SK-N-SH (cell line): Measurements from ENCODE around the gene MAP1B. TPM values are rescaled to one million over a fixed set of nuclear protein-coding genes. Genes with fewer than 3 reads are reported as not detected.

Experiments
- CTCF ChIA-PET: fragments of 300-600, 350-600 bp; formaldehyde crosslinking; extraction: SDS; loops from one replicate; lab custom pipeline; 2021; lab: Yijun Ruan, JAX
- POLR2A ChIA-PET: fragments of 350-600 bp; sonication (Branson Sonifier 250); formaldehyde crosslinking; extraction: SDS; loops from one replicate; lab custom pipeline; 2020; ENCODE audit warnings: antibody characterized with exemption, inconsistent platforms; lab: Yijun Ruan, JAX
- DNase-seq: peaks from one replicate; pipeline ENCODE4 v3.0.0; 2012
- H2AFZ ChIP-seq: fragments of 200-600 bp; sonication (generic); 2 replicates; pipeline ENCODE4 v1.8.1; 2016; ENCODE audit warnings: antibody characterized with exemption, mild to moderate bottlenecking, low read depth
- H3F3A ChIP-seq: fragments of 200-600 bp; sonication (generic); replicated peaks from 2 replicates; pipeline ENCODE3; 2016; ENCODE audit warnings: antibody characterized with exemption, mild to moderate bottlenecking; ENCODE audit not compliant: insufficient read depth
- H3K27ac ChIP-seq, 2 experiments: fragments of 200-500 bp in 1 of 2; fragments of 200-600 bp in 1 of 2; sonication (Bioruptor generic) in 1 of 2; sonication (generic), shearing (Covaris generic) in 1 of 2; 2 replicates each; pipeline versions ENCODE4 v1.5.1 to v1.6.1; 2014 to 2016; ENCODE audit warnings: low read depth in 2 of 2, inconsistent platforms in 1 of 2, low read length in 1 of 2, mild to moderate bottlenecking in 1 of 2, mixed read lengths in 1 of 2
- H3K27me3 ChIP-seq: fragments of 200-600 bp; sonication (generic), shearing (Covaris generic); 2 replicates; pipeline ENCODE4 v1.6.1; 2016; ENCODE audit warnings: mixed run types; ENCODE audit not compliant: insufficient read depth
- H3K36me3 ChIP-seq, 2 experiments: fragments of 200-500 bp in 1 of 2; fragments of 200-600 bp in 1 of 2; sonication (Bioruptor generic) in 1 of 2; sonication (generic) in 1 of 2; replicated peaks in 1 of 2; 2 replicates each; pipeline versions ENCODE3 to v1.5.1; 2014 to 2016; ENCODE audit warnings: low read length in 1 of 2, mild to moderate bottlenecking in 1 of 2; ENCODE audit not compliant: insufficient read depth in 2 of 2, control insufficient read depth in 1 of 2
- H3K4me1 ChIP-seq, 2 experiments: fragments of 200-500 bp in 1 of 2; fragments of 200-600 bp in 1 of 2; sonication (Bioruptor generic) in 1 of 2; sonication (generic), shearing (Covaris generic) in 1 of 2; 2 replicates each; pipeline versions ENCODE4 v1.5.1 to v1.6.1; 2014 to 2016; ENCODE audit warnings: low read depth in 1 of 2, low read length in 1 of 2, mixed run types in 1 of 2; ENCODE audit not compliant: insufficient read depth in 2 of 2, control insufficient read depth in 1 of 2
- H3K4me2 ChIP-seq: fragments of 200-600 bp; sonication (generic), shearing (Covaris generic); 2 replicates; pipeline ENCODE4 v1.6.1; 2017; ENCODE audit warnings: mixed run types
- H3K4me3 ChIP-seq, 2 experiments: fragments of 200-500 bp in 1 of 2; fragments of 200-600 bp in 1 of 2; sonication (Bioruptor generic) in 1 of 2; sonication (generic), shearing (Covaris generic) in 1 of 2; 2 replicates each; pipeline versions ENCODE4 v1.5.1 to v1.8.1; 2014 to 2016; ENCODE audit warnings: low read depth in 2 of 2, inconsistent platforms in 1 of 2, low read length in 1 of 2, mild to moderate bottlenecking in 1 of 2, mixed read lengths in 1 of 2, moderate library complexity in 1 of 2
- H3K79me2 ChIP-seq: fragments of 200-600 bp; sonication (generic); 2 replicates; pipeline ENCODE4 v1.8.1; 2017; ENCODE audit warnings: mild to moderate bottlenecking; ENCODE audit not compliant: insufficient read depth
- H3K9ac ChIP-seq: fragments of 200-600 bp; sonication (generic); 2 replicates; pipeline ENCODE4 v1.6.1; 2017; ENCODE audit warnings: mixed run types
- H3K9me2 ChIP-seq: fragments of 200-600 bp; sonication (generic); 2 replicates; pipeline ENCODE4 v1.6.1; 2017; ENCODE audit warnings: mixed run types
- H3K9me3 ChIP-seq: fragments of 200-600 bp; sonication (generic); 2 replicates; pipeline ENCODE4 v1.6.1; 2017; ENCODE audit warnings: mixed run types, mild to moderate bottlenecking, moderate library complexity
- H4K20me1 ChIP-seq: fragments of 200-600 bp; sonication (generic); 2 replicates; pipeline ENCODE4 v1.6.1; 2017; ENCODE audit warnings: mild to moderate bottlenecking, mixed run types; ENCODE audit not compliant: insufficient read depth
- CTCF ChIP-seq: fragments of 200-600 bp; sonication (generic); IDR thresholded peaks from 2 replicates; pipeline ENCODE4 v1.6.1; 2017; ENCODE audit warnings: antibody characterized with exemption, mild to moderate bottlenecking, moderate library complexity
- ELF1 ChIP-seq: IDR thresholded peaks from 2 replicates; pipeline ENCODE4 v1.4.0; 2012
- EZH2phosphoT487 ChIP-seq: fragments of 200-600 bp; sonication (generic); IDR thresholded peaks from 2 replicates; pipeline ENCODE4 v1.6.1; 2017; ENCODE audit warnings: low read depth, mixed run types, mild to moderate bottlenecking, antibody characterized with exemption, moderate library complexity, borderline replicate concordance
- FOXM1 ChIP-seq: IDR thresholded peaks from 2 replicates; pipeline ENCODE4 v1.4.0; 2012; ENCODE audit warnings: low read depth, mild to moderate bottlenecking
- GATA2 ChIP-seq: sonication (generic); formaldehyde crosslinking; IDR thresholded peaks from 2 replicates; pipeline ENCODE4 v1.5.0; 2020; ENCODE audit warnings: mild to moderate bottlenecking, missing genetic modification reagents
- IRF3 ChIP-seq: fragments of 150-350 bp; IDR thresholded peaks from 2 replicates; pipeline ENCODE4 v1.6.1; 2016; ENCODE audit warnings: mild to moderate bottlenecking, low read depth, low read length
- MXI1 ChIP-seq: IDR thresholded peaks from 2 replicates; pipeline ENCODE4 v1.6.1; 2012; ENCODE audit warnings: mild to moderate bottlenecking, low read depth, low read length, improper control_type of control experiment
- POLR2AphosphoS5 ChIP-seq: IDR thresholded peaks from 2 replicates; pipeline ENCODE4 v1.6.1; 2012; ENCODE audit warnings: low read depth, low read length
- RAD21 ChIP-seq: IDR thresholded peaks from 2 replicates; pipeline ENCODE4 v1.6.1; 2012; ENCODE audit warnings: mild to moderate bottlenecking, low read length
- RXRA ChIP-seq: IDR thresholded peaks from 2 replicates; pipeline ENCODE4 v1.4.0; 2012; ENCODE audit warnings: low read depth, mild to moderate bottlenecking, borderline replicate concordance
- SMC3 ChIP-seq: IDR thresholded peaks from 2 replicates; pipeline ENCODE4 v1.6.1; 2012; ENCODE audit warnings: low read depth, low read length, improper control_type of control experiment
- TAF1 ChIP-seq: IDR thresholded peaks from 2 replicates; pipeline ENCODE4 v1.6.1; 2012; ENCODE audit warnings: low read depth, mild to moderate bottlenecking, low read length, moderate library complexity, borderline replicate concordance
- TCF12 ChIP-seq: IDR thresholded peaks from 2 replicates; pipeline ENCODE4 v1.4.0; 2012
- YY1 ChIP-seq: IDR thresholded peaks from 2 replicates; pipeline ENCODE4 v1.4.0; 2012; ENCODE audit warnings: low read depth, mild to moderate bottlenecking
- WGBS: methylation state at CpG from one replicate; pipeline ENCODE4 v1.1.6; 2017; ENCODE audit warnings: low lambda C conversion rate; 5-methylcytosine and 5-hydroxymethylcytosine counted together
- polyA plus RNA-seq, 3 experiments: library from polyadenylated mRNA; depleted of rRNA; stranded (reverse); fragments of >200 nt; gene quantifications; 2 replicates each; pipeline ENCODE4 v1.2.3, GENCODE V29; 2012

The MAP1B gene
- polyA plus RNA-seq, 1 of the 3 experiments (the other 2 are of a cell fraction) = 47.5 TPM

GRCh38 chr5:72134226-72134899 lies 27.1 kb downstream of the MAP1B start:
- ChIA-PET POLR2A (interaction anchor here (0.6 kb wide), 1 partner anchor 174 kb away, joined by 3 read pairs; no protein-coding TSS in a partner anchor), CTCF (interaction anchor here (0.6 to 1.6 kb wide), 7 partner anchors 15 to 466 kb away, joined by 3 to 8 read pairs (median 4); no protein-coding TSS in a partner anchor)
- Histone ChIP-seq H3F3A (peaks cover 92% of the 10 kb centered on the region), H3K27me3 (no peaks in the 10 kb centered on the region), H3K9me3 (no peaks in the 10 kb centered on the region), H2AFZ (no peak overlapping the region), H3K4me2 (peak overlapping the region; percentile 24; the same call in 1 of the 2 replicates), H3K4me1 (peaks cover 39 to 87% of the 10 kb centered on the region in 2 experiments), H3K9ac (peak overlapping the region; percentile 54; the same call in 1 of the 2 replicates), H3K36me3 (peaks cover 53 to 67% of the 10 kb centered on the region in 2 experiments), H3K4me3 (no peak overlapping the region), H4K20me1 (peaks cover 14% of the 10 kb centered on the region), H3K79me2 (peaks cover 95% of the 10 kb centered on the region), H3K9me2 (no peaks in the 10 kb centered on the region), H3K27ac (peak overlapping the region; percentile 50 to 94)
- no peak for DNase-seq
- no peak for TF ChIP-seq SMC3
- no peak for TF ChIP-seq IRF3
- TF ChIP-seq RXRA = no peak
- 0 out of 2 replicates have a peak, but pooled peaks have one; percentile 9 for TF ChIP-seq CTCF
- TF ChIP-seq POLR2AphosphoS5 = 0 out of 2 replicates have a peak, but pooled peaks have one; percentile 1
- 74% methylated on average over 7 of the region's 7 CpGs for WGBS

- 28% methylated on average over 2 of the region's 2 CpGs for WGBS
- Histone ChIP-seq H3K4me1 (peaks cover 51 to 88% of the 10 kb centered on the region in 2 experiments), H3K27ac (peak overlapping the region; percentile 80 to 94), H3K79me2 (peaks cover 94% of the 10 kb centered on the region), H3K9ac (peak overlapping the region; percentile 56; the same call in 1 of the 2 replicates), H4K20me1 (peaks cover 22% of the 10 kb centered on the region), H3K4me3 (no peak overlapping the region), H3K27me3 (no peaks in the 10 kb centered on the region), H3K36me3 (peaks cover 60 to 64% of the 10 kb centered on the region in 2 experiments), H3K9me3 (no peaks in the 10 kb centered on the region), H2AFZ (no peak overlapping the region), H3K9me2 (no peaks in the 10 kb centered on the region), H3K4me2 (peak overlapping the region; percentile 57), H3F3A (peaks cover 87% of the 10 kb centered on the region)
- DNase-seq = no peak
- CTCF ChIA-PET = interaction anchor here (1.0 kb wide), 1 partner anchor 12 kb away, joined by 8 read pairs; no protein-coding TSS in a partner anchor
- POLR2A ChIA-PET = no interaction called here
- TF ChIP-seq FOXM1 = no peak
- TF ChIP-seq TCF12 = no peak
- no peak for TF ChIP-seq YY1
- TF ChIP-seq TAF1 = no peak
- no peak for TF ChIP-seq MXI1
- no peak for TF ChIP-seq ELF1
- TF ChIP-seq IRF3 = no peak
- peak; percentile 69 for TF ChIP-seq CTCF
- TF ChIP-seq EZH2phosphoT487 = no peak
- peak; percentile 49 for TF ChIP-seq SMC3
- peak; percentile 64 for TF ChIP-seq RAD21
- TF ChIP-seq POLR2AphosphoS5 = no peak
- no peak for TF ChIP-seq GATA2 (CRISPR knock-in tag)
Observed at GRCh38 chr5:72137826-72138409, 30.6 kb downstream of the MAP1B start.
